Upper lobe of left lung (tissue), 6 donors: ENCODE data around the gene ZBTB12. TPM values are rescaled to one million over a fixed set of nuclear protein-coding genes. Genes with fewer than 3 reads are reported as not detected.
"Not testable (repeated sequence)": the region's sequence is repeated elsewhere in the genome, so short reads cannot be mapped to it uniquely, and the experiment has no call there.

ENCODE experiments used
- ATAC-seq, 2 donors: fragments of 200-7000 bp; cut with Tn5 transposase; one replicate each; pipeline ENCODE4 v1.9.1; 2022; ENCODE audit warnings: mild to moderate bottlenecking in 2 of 2, moderate library complexity in 2 of 2; ENCODE audit not compliant: low FRiP score in 2 of 2
- DNase-seq, 2 donors: peaks; one replicate each; pipeline ENCODE4 v3.0.0-alpha.2; 2019 to 2020
- H3K27ac ChIP-seq, 4 donors: fragments of 200-600 bp; sonication (generic); one replicate each; pipeline ENCODE4 v1.5.1; 2016 to 2019
- H3K27me3 ChIP-seq, 4 donors: fragments of 200-600 bp; sonication (generic); one replicate each; pipeline ENCODE4 v1.5.1; 2017 to 2019
- H3K36me3 ChIP-seq, 4 donors: fragments of 200-600 bp; sonication (generic); one replicate each; pipeline ENCODE4 v1.5.1; 2016 to 2019
- H3K4me1 ChIP-seq, 4 donors: fragments of 200-600 bp; sonication (generic); one replicate each; pipeline ENCODE4 v1.5.1; 2018 to 2019
- H3K4me3 ChIP-seq, 4 donors: fragments of 200-600 bp; sonication (generic); one replicate each; pipeline ENCODE4 v1.5.1; 2017 to 2019; ENCODE audit warnings: mild to moderate bottlenecking in 2 of 4, moderate library complexity in 1 of 4
- H3K9me3 ChIP-seq, 4 donors: fragments of 200-600 bp; sonication (generic); one replicate each; pipeline ENCODE4 v1.5.1; 2018 to 2019
- CTCF ChIP-seq, 6 experiments: fragments of 450-650 bp in 4 of 6; fragments of 200-600 bp in 2 of 6; sonication (generic) in 2 of 6; IDR thresholded peaks; one replicate each; pipeline ENCODE4 v1.5.1; 2016 to 2019; ENCODE audit warnings: antibody characterized with exemption in 6 of 6
- EP300 ChIP-seq, 4 donors: sonication (generic); formaldehyde crosslinking; IDR thresholded peaks; one replicate each; pipeline ENCODE4 v1.5.1; 2017; ENCODE audit warnings: antibody characterized with exemption in 4 of 4, control low read depth in 2 of 4
- POLR2A ChIP-seq, 4 donors: fragments of 450-650 bp; IDR thresholded peaks; one replicate each; pipeline ENCODE4 v1.5.1; 2016 to 2017; ENCODE audit warnings: antibody characterized with exemption in 4 of 4, mild to moderate bottlenecking in 2 of 4
- POLR2AphosphoS5 ChIP-seq, 2 donors: sonication (generic); formaldehyde crosslinking; IDR thresholded peaks; one replicate each; pipeline ENCODE4 v1.5.1; 2017; ENCODE audit warnings: antibody characterized with exemption in 2 of 2
- WGBS, 2 donors: methylation state at CpG; one replicate each; pipeline ENCODE4 v1.1.5; 2017 to 2018; 5-methylcytosine and 5-hydroxymethylcytosine counted together
- total RNA-seq, 6 donors: library from RNA; depleted of rRNA in 4 of 6; stranded (reverse); fragments of >200 nt in 4 of 6; gene quantifications; one replicate each; pipeline versions ENCODE4 v1.1.0 to v1.2.1, GENCODE V29; 2016 to 2021
- donor health status: DM: no; HTN: no; CAD: no; lungs with moderate emphysema.
- donor health status: DM: no; HTN: yes; CAD: no; lungs with severe emphysema.

Gene ZBTB12
- total RNA-seq, 6 donors from 2014 or later: 1.0 to 7.5 (median 2.2) TPM

DNA sequence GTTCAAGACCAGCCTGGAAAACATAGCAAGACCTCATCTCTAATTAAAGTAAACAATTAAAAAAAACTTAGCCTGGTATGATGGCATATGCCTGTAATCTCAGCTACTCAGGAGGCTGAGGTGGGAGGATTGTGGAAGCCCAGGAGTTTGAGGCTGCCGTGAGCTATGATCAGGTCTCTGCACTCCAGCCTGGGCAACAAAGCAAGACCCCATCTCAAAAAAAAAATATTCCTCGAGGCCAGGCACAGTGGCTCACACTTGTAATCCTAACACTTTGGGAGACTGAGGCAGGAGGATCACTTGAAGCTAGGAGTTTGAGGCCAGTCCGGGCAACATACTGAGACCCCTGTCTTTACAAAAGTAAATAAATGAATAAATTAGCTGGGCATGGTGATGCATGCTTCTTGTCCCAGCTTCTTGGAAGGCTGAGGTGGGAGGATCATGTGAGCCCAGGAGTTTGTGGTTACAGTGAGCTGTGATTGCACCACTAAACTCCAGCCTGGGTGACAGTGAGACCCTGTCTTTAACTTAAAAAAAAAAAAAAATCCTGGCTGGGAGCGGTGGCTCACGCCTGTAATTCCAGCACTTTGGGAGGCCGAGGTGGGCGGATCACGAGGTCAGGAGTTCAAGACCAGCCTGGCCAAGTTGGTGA is 16.3 kb upstream of the ZBTB12 start:
- no peak for TF ChIP-seq POLR2AphosphoS5 (IDR thresholded peaks at IDR 0.05)
- TF ChIP-seq EP300 (IDR thresholded peaks at IDR 0.05): no peak
- no peak for TF ChIP-seq CTCF (IDR thresholded peaks at IDR 0.05)
- no peak for TF ChIP-seq POLR2A (IDR thresholded peaks at IDR 0.05)
- WGBS, 2 donors: 87 to 90% methylated on average over 8 of the region's 8 CpGs
- no peaks in the 10 kb centered on the region for H3K9me3 ChIP-seq
- ATAC-seq: no peak
- no peaks in the 10 kb centered on the region for H3K27me3 ChIP-seq
- no peak overlapping the region for H3K27ac ChIP-seq
- peaks cover 15 to 24% (median 20%) of the 10 kb centered on the region in 4 donors for H3K4me1 ChIP-seq
- no peaks in the 10 kb centered on the region for H3K36me3 ChIP-seq
- DNase-seq: no peak
- no peak overlapping the region for H3K4me3 ChIP-seq

GRCh38 chr6:31915756-31916155 is 13.9 kb upstream of the ZBTB12 start:
- H3K27ac ChIP-seq: no peak overlapping the region
- WGBS, 2 donors: 77 to 87% methylated on average over 6 of the region's 6 CpGs
- H3K9me3 ChIP-seq: no peaks in the 10 kb centered on the region
- no peaks in the 10 kb centered on the region for H3K27me3 ChIP-seq
- ATAC-seq (no peak), DNase-seq (no peak)
- H3K4me3 ChIP-seq: no peak overlapping the region
- peaks cover 7 to 12% (median 9%) of the 10 kb centered on the region in 4 donors for H3K4me1 ChIP-seq
- no peak for TF ChIP-seq POLR2A (IDR thresholded peaks at IDR 0.05)
- TF ChIP-seq EP300 (IDR thresholded peaks at IDR 0.05): no peak
- TF ChIP-seq CTCF (IDR thresholded peaks at IDR 0.05): no peak
- TF ChIP-seq POLR2AphosphoS5 (IDR thresholded peaks at IDR 0.05): no peak
- no peaks in the 10 kb centered on the region for H3K36me3 ChIP-seq

DNA sequence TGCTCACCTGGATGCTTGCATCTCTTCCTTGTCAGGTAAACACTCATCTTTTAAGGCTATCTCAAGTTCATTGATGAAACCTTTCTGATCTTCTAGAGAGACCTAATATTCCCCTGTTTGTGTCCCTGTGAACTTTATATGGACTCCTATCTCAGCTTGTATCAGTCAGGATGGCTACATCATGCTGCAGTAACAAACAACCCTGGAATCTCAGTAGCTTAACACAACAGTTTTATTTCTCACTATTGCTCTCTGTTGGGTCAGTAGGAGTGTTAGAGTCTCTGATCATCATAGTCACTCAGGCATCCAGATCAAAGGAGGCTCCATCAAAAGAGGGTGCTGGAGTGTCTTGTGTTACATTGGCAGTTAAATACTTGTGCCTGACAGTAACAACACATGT is 13.5 kb upstream of the ZBTB12 start:
- no peak overlapping the region for H3K27ac ChIP-seq
- TF ChIP-seq POLR2A (IDR thresholded peaks at IDR 0.05) (no peak), CTCF (IDR thresholded peaks at IDR 0.05) (no peak), EP300 (IDR thresholded peaks at IDR 0.05) (no peak), POLR2AphosphoS5 (IDR thresholded peaks at IDR 0.05) (no peak)
- DNase-seq (no peak), ATAC-seq (no peak)
- no peak overlapping the region for H3K4me3 ChIP-seq
- H3K27me3 ChIP-seq: no peaks in the 10 kb centered on the region
- no peaks in the 10 kb centered on the region for H3K36me3 ChIP-seq
- no peaks in the 10 kb centered on the region for H3K9me3 ChIP-seq
- H3K4me1 ChIP-seq: peaks cover 3 to 8% (median 5%) of the 10 kb centered on the region in 4 donors

DNA sequence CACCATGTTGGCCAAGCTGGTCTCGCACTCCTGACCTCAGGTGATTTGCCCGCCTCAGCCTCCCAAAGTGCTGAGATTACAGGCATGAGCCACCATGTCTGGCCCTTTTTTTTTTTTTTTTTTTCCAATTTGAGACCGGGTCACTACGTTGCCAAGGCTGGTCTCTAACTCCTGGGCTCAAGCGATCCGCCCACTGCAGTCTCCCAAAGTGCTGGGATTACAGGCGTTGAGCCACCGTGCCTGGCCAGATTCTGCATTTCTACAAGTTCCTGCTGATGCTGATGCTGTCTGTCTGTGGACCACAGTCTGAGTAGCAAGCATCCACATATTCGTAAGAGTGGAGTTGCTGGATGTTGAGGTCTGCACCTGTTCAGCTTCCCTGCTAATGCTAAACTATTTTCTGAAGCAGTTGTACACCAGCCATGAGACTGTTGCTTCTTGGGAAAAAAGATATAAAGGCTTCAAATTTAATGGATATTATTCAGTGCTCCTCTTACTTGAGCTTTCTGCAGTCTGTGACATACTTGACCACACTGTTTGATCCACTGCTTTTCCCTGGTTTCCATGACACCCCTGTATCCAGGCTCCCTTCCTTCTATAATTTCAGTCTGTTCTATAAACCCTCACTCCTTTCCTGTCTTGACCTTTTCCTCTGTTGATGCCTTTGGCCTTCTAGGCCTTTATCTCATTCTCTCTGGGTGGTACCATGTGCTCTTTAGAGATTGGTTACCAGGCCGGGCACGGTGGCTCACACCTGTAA is 10.1 kb upstream of the ZBTB12 start:
- peaks cover 0 to 7% (median 1%) of the 10 kb centered on the region in 4 donors for H3K4me1 ChIP-seq
- no peak overlapping the region for H3K27ac ChIP-seq
- WGBS, 2 donors: 85 to 88% methylated on average over 11 of the region's 11 CpGs
- no peaks in the 10 kb centered on the region for H3K27me3 ChIP-seq
- TF ChIP-seq POLR2A (IDR thresholded peaks at IDR 0.05) (no peak), EP300 (IDR thresholded peaks at IDR 0.05) (no peak), POLR2AphosphoS5 (IDR thresholded peaks at IDR 0.05) (no peak), CTCF (IDR thresholded peaks at IDR 0.05) (no peak)
- no peaks in the 10 kb centered on the region for H3K9me3 ChIP-seq
- no peaks in the 10 kb centered on the region for H3K36me3 ChIP-seq
- H3K4me3 ChIP-seq: no peak overlapping the region
- ATAC-seq: no peak
- DNase-seq: no peak

DNA sequence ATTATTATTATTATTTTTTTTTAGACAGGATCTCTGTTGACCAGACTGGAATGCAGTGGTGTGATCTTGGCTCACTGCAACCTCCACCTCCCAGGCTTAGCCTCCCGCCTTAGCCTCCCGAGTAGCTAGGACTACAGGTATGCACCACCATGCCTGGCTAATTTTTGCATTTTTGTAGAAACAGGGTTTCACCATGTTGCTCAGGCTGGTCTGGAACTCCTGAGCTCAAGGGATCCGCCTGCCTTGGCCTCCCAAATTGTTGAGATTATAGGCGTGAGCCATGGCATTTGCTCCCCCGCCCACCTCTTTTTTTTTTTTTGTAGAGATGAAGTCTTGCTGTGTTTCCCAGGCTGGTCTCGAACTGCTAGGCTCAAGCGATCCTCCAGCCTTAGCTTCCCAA is 7.4 kb upstream of the ZBTB12 start:
- 87 to 89% methylated on average over 7 of the region's 7 CpGs for WGBS, 2 donors
- not testable (repeated sequence) for H3K36me3 ChIP-seq, ATAC-seq, H3K9me3 ChIP-seq, H3K27me3 ChIP-seq, H3K27ac ChIP-seq, DNase-seq, H3K4me3 ChIP-seq
- peaks cover 0 to 10% (median 3%) of the 10 kb centered on the region in 4 donors for H3K4me1 ChIP-seq
